ENCODE data around the gene COPZ2.
"Not testable (repeated sequence)": the region's sequence is repeated elsewhere in the genome, so short reads cannot be mapped to it uniquely, and the experiment has no call there.

The COPZ2 gene, protein sequence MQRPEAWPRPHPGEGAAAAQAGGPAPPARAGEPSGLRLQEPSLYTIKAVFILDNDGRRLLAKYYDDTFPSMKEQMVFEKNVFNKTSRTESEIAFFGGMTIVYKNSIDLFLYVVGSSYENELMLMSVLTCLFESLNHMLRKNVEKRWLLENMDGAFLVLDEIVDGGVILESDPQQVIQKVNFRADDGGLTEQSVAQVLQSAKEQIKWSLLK

DNA sequence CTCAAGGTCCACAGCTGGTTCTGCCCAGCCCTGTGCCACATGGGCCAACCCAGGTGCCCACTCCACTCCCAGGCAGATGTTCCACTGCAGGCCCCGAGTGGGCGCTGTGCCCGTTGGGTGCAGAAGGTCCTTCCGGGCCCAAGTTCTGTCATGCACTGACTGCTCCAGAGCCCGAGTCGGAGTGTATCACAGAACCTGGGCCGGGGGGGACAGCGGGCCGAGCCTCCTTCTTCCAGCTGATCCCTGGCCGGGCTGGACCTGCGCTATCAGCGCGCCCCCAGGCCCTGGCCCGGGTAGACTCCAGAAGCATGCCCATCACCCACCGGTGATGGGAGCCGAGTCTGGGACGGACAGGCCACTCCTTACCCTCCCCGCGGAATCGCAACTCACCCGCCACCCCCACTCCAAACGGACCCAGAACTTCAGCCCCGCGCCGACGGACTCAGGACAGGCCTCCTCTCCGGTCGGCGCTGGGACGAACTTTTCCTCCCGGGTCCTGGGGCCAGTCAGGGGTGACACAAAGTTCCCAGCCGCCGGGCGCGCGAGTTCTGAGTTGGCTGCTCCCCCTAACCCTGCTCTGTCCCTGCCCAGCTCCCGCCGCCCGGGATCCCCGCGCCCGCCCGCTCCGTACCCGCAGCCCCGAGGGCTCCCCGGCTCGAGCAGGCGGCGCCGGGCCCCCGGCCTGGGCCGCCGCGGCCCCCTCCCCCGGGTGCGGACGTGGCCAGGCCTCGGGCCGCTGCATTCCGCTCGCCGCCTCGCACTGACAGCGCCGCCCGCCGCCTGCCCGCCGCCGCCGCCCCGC lies at the start of gene COPZ2:
TSS of gene COPZ2 (minus strand) at position 762 of the 802 bp plus-strand sequence. CDS start at position 742, 20 bp downstream.
- peak within 1 kb of the TSS; percentile 66 for H3K27ac ChIP-seq (ENCODE audit: low read length)

DNA sequence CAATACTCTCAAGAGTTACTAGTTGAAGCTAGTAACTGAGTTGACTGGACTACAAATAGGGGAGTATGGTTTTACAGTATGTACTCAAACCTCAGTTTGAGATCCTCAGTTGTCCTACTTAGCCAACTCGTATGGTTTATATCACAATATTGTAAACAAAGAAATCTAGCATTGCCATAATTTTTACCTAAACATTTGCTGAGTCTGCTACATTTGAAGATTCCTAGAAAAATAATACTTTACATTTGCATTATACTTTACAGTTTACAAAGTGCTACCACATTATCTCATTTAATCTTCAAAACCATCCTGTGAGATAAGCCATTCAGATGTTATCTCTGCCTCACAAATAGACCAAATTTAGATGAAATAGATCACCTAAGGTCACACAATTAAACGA lies 47.3 kb upstream of the COPZ2 start:
- no peak overlapping the region for H3K9ac ChIP-seq (ENCODE audit: low read length in 2 of 2)
- H3K27me3 ChIP-seq (ENCODE audit: control insufficient read depth in 1 of 2, insufficient read depth in 2 of 2, low read length in 2 of 2), result no peaks in the 10 kb centered on the region
- no peaks in the 10 kb centered on the region for H3K4me1 ChIP-seq (ENCODE audit: control insufficient read depth, insufficient read depth, low read length)
- no peak overlapping the region for H3K4me3 ChIP-seq (ENCODE audit: low read length in 2 of 2)
- H3K27ac ChIP-seq (ENCODE audit: low read length), result no peak overlapping the region
- H3K9me3 ChIP-seq (ENCODE audit: control insufficient read depth in 2 of 2, low read length in 2 of 2), result no peaks in the 10 kb centered on the region
- no peaks in the 10 kb centered on the region for H3K36me3 ChIP-seq (ENCODE audit: control insufficient read depth in 2 of 2, insufficient read depth in 2 of 2, low read length in 2 of 2)

More for the DNA sequence above, at the start of gene COPZ2:
- Histone ChIP-seq H3K27me3 (ENCODE audit: control insufficient read depth in 1 of 2, insufficient read depth in 2 of 2, low read length in 2 of 2) (no peaks in the 10 kb centered on the region), H3K36me3 (ENCODE audit: control insufficient read depth in 2 of 2, insufficient read depth in 2 of 2, low read length in 2 of 2) (peaks cover 0 to 3% of the 10 kb centered on the region in 2 donors), H3K9ac (ENCODE audit: low read length in 2 of 2) (peak within 1 kb of the TSS; percentile 60 to 65), H3K4me1 (ENCODE audit: control insufficient read depth, insufficient read depth, low read length) (peaks cover 15% of the 10 kb centered on the region), H3K9me3 (ENCODE audit: control insufficient read depth in 2 of 2, low read length in 2 of 2) (no peaks in the 10 kb centered on the region), H3K4me3 (ENCODE audit: low read length in 2 of 2) (peak within 1 kb of the TSS; percentile 69 to 82)

DNA sequence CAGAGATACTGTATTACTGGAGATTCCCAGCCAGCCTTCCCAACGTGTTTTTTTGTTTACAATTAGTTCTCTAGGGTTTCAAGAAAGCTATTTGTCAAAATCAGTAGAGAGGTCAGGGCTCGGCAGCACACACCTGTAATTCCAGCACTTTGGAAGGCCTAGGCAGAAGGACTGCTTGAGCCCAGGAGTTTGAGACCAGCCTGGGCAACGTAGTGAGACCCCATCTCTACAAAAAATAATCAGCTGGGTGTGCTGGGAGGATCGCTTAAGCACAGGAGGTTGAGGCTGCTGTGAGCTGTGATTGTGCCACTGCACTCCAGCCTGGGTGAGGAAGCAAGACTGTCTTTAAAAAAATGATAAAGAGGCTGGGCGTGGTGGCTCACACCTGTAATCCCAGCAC lies 44.3 kb upstream of the COPZ2 start:
- Histone ChIP-seq H3K27ac (ENCODE audit: low read length) (no peak overlapping the region), H3K9ac (ENCODE audit: low read length in 2 of 2) (no peak overlapping the region), H3K9me3 (ENCODE audit: control insufficient read depth in 2 of 2, low read length in 2 of 2) (no peaks in the 10 kb centered on the region), H3K27me3 (ENCODE audit: control insufficient read depth in 1 of 2, insufficient read depth in 2 of 2, low read length in 2 of 2) (no peaks in the 10 kb centered on the region), H3K4me1 (ENCODE audit: control insufficient read depth, insufficient read depth, low read length) (no peaks in the 10 kb centered on the region), H3K36me3 (ENCODE audit: control insufficient read depth in 2 of 2, insufficient read depth in 2 of 2, low read length in 2 of 2) (no peaks in the 10 kb centered on the region), H3K4me3 (ENCODE audit: low read length in 2 of 2) (no peak overlapping the region)

DNA sequence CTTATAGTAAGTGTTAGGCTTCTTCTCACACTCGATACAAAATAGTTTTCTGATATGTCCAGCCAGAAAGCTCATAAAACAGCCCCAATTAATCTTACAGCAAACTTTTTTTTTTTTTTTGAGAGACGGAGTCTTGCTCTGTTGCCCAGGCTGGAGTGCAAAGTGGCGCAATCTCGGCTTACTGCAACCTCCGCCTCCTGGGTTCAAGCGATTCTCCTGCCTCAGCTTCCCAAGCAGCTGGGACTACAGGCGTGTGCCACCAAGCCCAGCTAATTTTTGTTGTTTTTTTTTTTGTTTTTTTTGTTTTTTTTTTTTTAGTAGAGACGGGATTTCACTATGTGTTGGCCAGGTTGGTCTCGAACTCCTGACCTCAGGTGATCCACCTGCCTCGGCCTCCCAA lies 39.6 kb upstream of the COPZ2 start:
- H3K4me1 ChIP-seq (ENCODE audit: control insufficient read depth, insufficient read depth, low read length); H3K27ac ChIP-seq (ENCODE audit: low read length); H3K4me3 ChIP-seq (ENCODE audit: low read length in 2 of 2); H3K9ac ChIP-seq (ENCODE audit: low read length in 2 of 2); H3K9me3 ChIP-seq (ENCODE audit: control insufficient read depth in 2 of 2, low read length in 2 of 2); H3K27me3 ChIP-seq (ENCODE audit: control insufficient read depth in 1 of 2, insufficient read depth in 2 of 2, low read length in 2 of 2): not testable (repeated sequence)
- peaks cover 10 to 21% of the 10 kb centered on the region in 2 donors for H3K36me3 ChIP-seq (ENCODE audit: control insufficient read depth in 2 of 2, insufficient read depth in 2 of 2, low read length in 2 of 2)

DNA sequence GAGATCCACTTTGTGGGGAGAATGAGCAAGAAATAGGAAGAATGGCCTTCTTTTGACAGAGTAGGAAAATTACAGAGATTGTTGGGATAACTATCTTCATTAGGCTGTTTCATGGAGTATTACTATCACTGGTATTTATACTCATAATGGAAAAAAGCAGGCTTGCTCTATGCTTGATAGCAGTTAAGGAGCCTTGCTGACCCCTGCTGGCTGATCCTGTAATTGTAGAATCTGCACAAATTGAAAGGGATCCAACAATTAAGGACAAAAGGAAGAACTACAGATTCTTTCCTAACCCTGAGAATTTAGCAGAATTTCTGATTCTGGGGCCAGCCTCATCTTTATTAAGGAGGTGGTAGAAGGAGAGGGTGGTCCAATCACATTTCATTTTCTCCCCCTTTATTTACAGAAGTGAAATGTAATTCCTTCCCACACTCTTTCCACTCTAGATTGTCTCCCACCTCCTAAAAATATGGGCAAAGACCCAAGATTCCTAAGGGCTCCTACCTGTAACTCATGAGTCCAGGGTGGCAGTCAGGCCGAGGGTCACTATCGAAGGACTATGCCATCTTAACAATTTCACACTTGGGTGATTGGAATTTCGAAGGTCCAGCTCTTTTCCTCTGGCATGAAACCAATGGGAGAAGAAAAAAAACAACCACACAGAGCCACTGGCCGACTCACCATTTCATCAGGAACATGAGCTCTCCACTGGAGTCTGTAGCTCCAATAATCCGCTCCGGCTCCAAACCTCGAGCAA lies 36.9 kb upstream of the COPZ2 start:
- Histone ChIP-seq H3K27ac (ENCODE audit: low read length) (no peak overlapping the region), H3K4me1 (ENCODE audit: control insufficient read depth, insufficient read depth, low read length) (no peaks in the 10 kb centered on the region), H3K9me3 (ENCODE audit: control insufficient read depth in 2 of 2, low read length in 2 of 2) (no peaks in the 10 kb centered on the region), H3K27me3 (ENCODE audit: control insufficient read depth in 1 of 2, insufficient read depth in 2 of 2, low read length in 2 of 2) (no peaks in the 10 kb centered on the region), H3K9ac (ENCODE audit: low read length in 2 of 2) (no peak overlapping the region), H3K36me3 (ENCODE audit: control insufficient read depth in 2 of 2, insufficient read depth in 2 of 2, low read length in 2 of 2) (peaks cover 22 to 30% of the 10 kb centered on the region in 2 donors), H3K4me3 (ENCODE audit: low read length in 2 of 2) (no peak overlapping the region)

DNA sequence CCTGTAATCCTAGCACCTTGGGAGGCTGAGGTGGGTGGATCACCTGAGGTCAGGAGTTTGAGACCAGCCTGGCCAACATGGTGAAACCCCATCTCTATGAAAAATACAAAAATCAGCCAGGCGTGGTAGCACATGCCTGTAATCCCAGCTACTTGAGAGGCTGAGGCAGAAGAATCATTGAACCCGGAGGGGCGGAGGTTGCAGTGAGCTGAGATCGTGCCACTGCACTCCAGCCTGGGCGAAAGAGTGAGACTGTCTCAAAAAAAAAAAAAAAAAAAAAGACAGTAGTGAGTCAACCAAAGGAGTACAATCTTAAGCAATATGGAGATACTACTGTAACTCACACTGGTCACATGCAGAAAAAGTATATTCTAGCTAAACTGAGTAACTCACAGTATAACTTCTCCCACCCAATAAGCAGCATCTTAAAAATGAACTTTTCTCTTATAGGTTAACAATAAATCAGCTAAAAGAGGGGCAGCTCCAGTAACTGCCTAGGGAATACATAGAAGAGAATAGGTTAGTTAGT lies 36.0 kb upstream of the COPZ2 start:
- not testable (repeated sequence) for H3K9me3 ChIP-seq (ENCODE audit: control insufficient read depth in 2 of 2, low read length in 2 of 2); H3K4me3 ChIP-seq (ENCODE audit: low read length in 2 of 2); H3K4me1 ChIP-seq (ENCODE audit: control insufficient read depth, insufficient read depth, low read length); H3K27me3 ChIP-seq (ENCODE audit: control insufficient read depth in 1 of 2, insufficient read depth in 2 of 2, low read length in 2 of 2); H3K9ac ChIP-seq (ENCODE audit: low read length in 2 of 2); H3K27ac ChIP-seq (ENCODE audit: low read length)
- peaks cover 24 to 33% of the 10 kb centered on the region in 2 donors for H3K36me3 ChIP-seq (ENCODE audit: control insufficient read depth in 2 of 2, insufficient read depth in 2 of 2, low read length in 2 of 2)

DNA sequence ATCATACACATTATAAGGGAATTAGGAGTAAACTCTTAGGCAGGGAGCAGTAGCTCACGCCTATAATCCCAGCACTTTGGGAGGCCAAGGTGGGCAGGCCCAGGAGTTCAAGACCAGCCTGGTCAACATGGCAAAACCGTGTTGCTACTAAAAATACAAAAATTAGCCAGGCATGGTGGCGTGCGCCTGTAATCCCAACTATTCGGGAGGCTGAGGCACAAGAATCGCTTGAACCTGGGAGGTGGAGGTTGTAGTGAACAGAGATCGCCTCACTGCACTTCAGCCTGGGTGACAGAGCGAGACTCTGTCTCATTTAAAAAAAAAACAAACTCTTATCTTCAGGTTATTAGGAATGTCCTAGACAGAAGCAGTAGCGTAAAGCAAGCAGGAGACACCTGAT lies 35.2 kb upstream of the COPZ2 start:
- not testable (repeated sequence) for H3K9me3 ChIP-seq (ENCODE audit: control insufficient read depth in 2 of 2, low read length in 2 of 2); H3K4me1 ChIP-seq (ENCODE audit: control insufficient read depth, insufficient read depth, low read length); H3K27me3 ChIP-seq (ENCODE audit: control insufficient read depth in 1 of 2, insufficient read depth in 2 of 2, low read length in 2 of 2); H3K4me3 ChIP-seq (ENCODE audit: low read length in 2 of 2); H3K27ac ChIP-seq (ENCODE audit: low read length); H3K9ac ChIP-seq (ENCODE audit: low read length in 2 of 2)
- H3K36me3 ChIP-seq (ENCODE audit: control insufficient read depth in 2 of 2, insufficient read depth in 2 of 2, low read length in 2 of 2), result peaks cover 28 to 34% of the 10 kb centered on the region in 2 donors

DNA sequence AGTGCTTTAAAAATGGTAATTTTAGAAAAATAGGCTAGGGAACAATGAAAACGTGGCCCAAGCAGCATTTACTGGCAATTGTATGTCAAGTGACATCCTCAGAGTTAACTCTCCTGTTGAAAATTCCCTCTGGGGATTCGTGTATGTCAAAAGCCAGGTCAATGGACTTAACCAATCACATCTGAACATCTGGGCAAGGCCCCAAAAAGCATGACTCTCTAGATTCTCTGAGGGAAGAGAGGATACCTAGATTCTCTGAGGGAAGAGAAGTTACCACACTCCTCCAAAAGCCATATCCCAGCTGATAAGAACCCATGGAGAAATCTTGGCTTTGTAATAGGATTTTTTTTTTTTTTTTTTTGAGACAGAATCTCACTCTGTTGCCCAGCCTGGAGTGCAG lies 34.1 kb upstream of the COPZ2 start:
- Histone ChIP-seq H3K4me3 (ENCODE audit: low read length in 2 of 2) (no peak overlapping the region), H3K4me1 (ENCODE audit: control insufficient read depth, insufficient read depth, low read length) (no peaks in the 10 kb centered on the region), H3K27me3 (ENCODE audit: control insufficient read depth in 1 of 2, insufficient read depth in 2 of 2, low read length in 2 of 2) (no peaks in the 10 kb centered on the region), H3K9me3 (ENCODE audit: control insufficient read depth in 2 of 2, low read length in 2 of 2) (no peaks in the 10 kb centered on the region), H3K9ac (ENCODE audit: low read length in 2 of 2) (no peak overlapping the region), H3K36me3 (ENCODE audit: control insufficient read depth in 2 of 2, insufficient read depth in 2 of 2, low read length in 2 of 2) (peaks cover 28 to 37% of the 10 kb centered on the region in 2 donors), H3K27ac (ENCODE audit: low read length) (no peak overlapping the region)

DNA sequence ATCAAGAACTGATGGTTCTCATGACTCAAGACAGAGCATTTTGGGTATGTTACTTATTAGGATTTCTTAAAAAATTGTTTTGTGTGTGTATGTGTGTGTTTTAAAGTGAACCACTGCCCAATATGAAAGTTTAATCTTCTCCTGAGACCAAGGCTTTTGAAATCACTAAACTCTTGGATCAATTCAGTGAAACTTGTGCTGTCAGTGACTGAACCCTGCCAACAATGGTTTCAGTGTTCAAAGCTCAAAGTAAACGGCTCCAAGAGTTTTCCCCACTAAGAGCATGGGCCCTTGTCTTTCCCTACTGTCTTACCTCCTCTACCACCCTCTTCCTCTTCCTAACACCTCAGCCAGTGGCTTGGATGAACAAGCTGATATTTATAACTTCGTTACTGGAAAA lies 32.6 kb upstream of the COPZ2 start:
- H3K27me3 ChIP-seq (ENCODE audit: control insufficient read depth in 1 of 2, insufficient read depth in 2 of 2, low read length in 2 of 2), result no peaks in the 10 kb centered on the region
- H3K27ac ChIP-seq (ENCODE audit: low read length), result no peak overlapping the region

DNA sequence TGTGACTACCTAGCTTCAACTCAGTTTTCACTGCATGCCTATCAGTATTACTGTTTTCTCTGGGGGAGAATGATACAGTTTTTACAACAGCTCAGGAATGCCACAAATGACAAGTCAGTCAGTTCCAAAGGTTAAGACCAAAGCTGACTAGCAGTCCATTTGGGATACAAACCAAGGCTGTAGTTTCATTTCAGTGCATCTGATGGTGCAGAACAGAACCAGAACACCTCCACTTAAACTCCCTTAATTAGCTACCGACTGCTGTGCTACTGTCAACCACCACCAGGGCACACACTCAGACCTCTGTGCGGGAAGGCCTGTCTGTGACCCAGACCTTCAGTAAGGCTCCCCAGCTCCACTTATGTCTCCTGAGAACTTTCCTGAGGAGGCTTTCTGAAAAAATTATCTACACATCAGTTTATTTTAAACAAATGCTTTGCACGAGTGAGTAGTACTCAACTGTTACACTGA lies 30.9 kb upstream of the COPZ2 start:
- Histone ChIP-seq H3K9me3 (ENCODE audit: control insufficient read depth in 2 of 2, low read length in 2 of 2) (no peaks in the 10 kb centered on the region), H3K27ac (ENCODE audit: low read length) (no peak overlapping the region), H3K4me1 (ENCODE audit: control insufficient read depth, insufficient read depth, low read length) (no peaks in the 10 kb centered on the region), H3K27me3 (ENCODE audit: control insufficient read depth in 1 of 2, insufficient read depth in 2 of 2, low read length in 2 of 2) (no peaks in the 10 kb centered on the region), H3K4me3 (ENCODE audit: low read length in 2 of 2) (no peak overlapping the region), H3K36me3 (ENCODE audit: control insufficient read depth in 2 of 2, insufficient read depth in 2 of 2, low read length in 2 of 2) (peaks cover 30 to 31% of the 10 kb centered on the region in 2 donors), H3K9ac (ENCODE audit: low read length in 2 of 2) (no peak overlapping the region)

More for the DNA sequence above, 32.6 kb upstream of the COPZ2 start:
- no peak overlapping the region for H3K4me3 ChIP-seq (ENCODE audit: low read length in 2 of 2)
- no peaks in the 10 kb centered on the region for H3K9me3 ChIP-seq (ENCODE audit: control insufficient read depth in 2 of 2, low read length in 2 of 2)
- peaks cover 22 to 26% of the 10 kb centered on the region in 2 donors for H3K36me3 ChIP-seq (ENCODE audit: control insufficient read depth in 2 of 2, insufficient read depth in 2 of 2, low read length in 2 of 2)
- no peaks in the 10 kb centered on the region for H3K4me1 ChIP-seq (ENCODE audit: control insufficient read depth, insufficient read depth, low read length)
- no peak overlapping the region for H3K9ac ChIP-seq (ENCODE audit: low read length in 2 of 2)

Data from stomach smooth muscle (tissue), 2 donors.